ENCODE data around the gene TIMM23B. TPM values are rescaled to one million over a fixed set of nuclear protein-coding genes. Genes with fewer than 3 reads are reported as not detected.
A peak's percentile ranks its signal among the peaks of the same experiment; 100 is the strongest.
"Not testable (repeated sequence)": the region's sequence is repeated elsewhere in the genome, so short reads cannot be mapped to it uniquely, and the experiment has no call there.

Gene TIMM23B
- total and polyA plus RNA-seq, 10 of the 15 experiments (the other 5 are each of a cell fraction or from before 2014, with no cell fraction given), result 5.0 to 30.4 (median 17.7) TPM

GRCh38 chr10:49953122-49953521, 11.3 kb downstream of the TIMM23B start:
- H3K79me2 ChIP-seq (ENCODE audit: control insufficient read depth, insufficient read depth, low read length); CTCF ChIA-PET; in situ Hi-C loops (cut with MboI): not testable (repeated sequence)

GRCh38 chr10:49970331-49970857, 28.5 kb downstream of the TIMM23B start:
- H3K4me1 ChIP-seq (ENCODE audit: control insufficient read depth, insufficient read depth, low read length); DNase-seq (ENCODE audit: low read depth, low spot score); H3K4me2 ChIP-seq (ENCODE audit: control insufficient read depth, insufficient read depth); H3K9me3 ChIP-seq (replicated peaks; ENCODE audit: control insufficient read depth, insufficient read depth, low read length); H4K20me1 ChIP-seq (ENCODE audit: control insufficient read depth, insufficient read depth); H3K79me2 ChIP-seq (ENCODE audit: control insufficient read depth, insufficient read depth, low read length); POLR2A ChIA-PET; SMC1A ChIA-PET (ENCODE audit: uncharacterized antibody, unreplicated experiment); H3K27me3 ChIP-seq (replicated peaks in 1 of 2; ENCODE audit: control insufficient read depth in 2 of 2, insufficient read depth in 2 of 2, low read length in 1 of 2); in situ Hi-C loops (cut with MboI); H2AFZ ChIP-seq (ENCODE audit: control insufficient read depth, low read depth, low read length); CTCF ChIA-PET; ATAC-seq; RAD21 ChIA-PET (ENCODE audit: unreplicated experiment); H3K4me3 ChIP-seq; FAIRE-seq; H3K9ac ChIP-seq (ENCODE audit: control insufficient read depth, insufficient read depth, low read length); H3K27ac ChIP-seq (ENCODE audit: control insufficient read depth, insufficient read depth); intact Hi-C loops (cut with micrococcal nuclease; ENCODE audit: unreplicated experiment); H3K36me3 ChIP-seq (ENCODE audit: control insufficient read depth in 2 of 2, insufficient read depth in 2 of 2, low read length in 1 of 2); BruUV-seq (replicated peaks): not testable (repeated sequence)
- WGBS (ENCODE audit: insufficient coverage, insufficient replicate concordance, low lambda C conversion rate, missing lambda C conversion rate), result 87% methylated on average over 18 of the region's 37 CpGs

More at GRCh38 chr10:49953122-49953521, 11.3 kb downstream of the TIMM23B start:
- TF ChIP-seq CTCF (IDR thresholded peaks at IDR 0.05 in 2 of 3, conservative IDR thresholded peaks at IDR 0.05 in 1 of 3; ENCODE audit: control insufficient read depth in 2 of 3, extremely low read depth in 1 of 3, insufficient read depth in 1 of 3, low read depth in 3 of 3, low read length in 3 of 3), result peak in 1 of 3 experiments; percentile 6; a peak in 1 of 6 replicates
- peak; percentile 60; the same call in 1 of the 2 replicates for TF ChIP-seq PKNOX1 (IDR thresholded peaks at IDR 0.05)
- RAD21 ChIA-PET (ENCODE audit: unreplicated experiment); H3K36me3 ChIP-seq (ENCODE audit: control insufficient read depth in 2 of 2, insufficient read depth in 2 of 2, low read length in 1 of 2); H3K9me3 ChIP-seq (replicated peaks; ENCODE audit: control insufficient read depth, insufficient read depth, low read length); H3K4me3 ChIP-seq; H3K27me3 ChIP-seq (replicated peaks in 1 of 2; ENCODE audit: control insufficient read depth in 2 of 2, insufficient read depth in 2 of 2, low read length in 1 of 2); POLR2A ChIA-PET; DNase-seq (ENCODE audit: low read depth, low spot score); H4K20me1 ChIP-seq (ENCODE audit: control insufficient read depth, insufficient read depth); SMC1A ChIA-PET (ENCODE audit: uncharacterized antibody, unreplicated experiment); H2AFZ ChIP-seq (ENCODE audit: control insufficient read depth, low read depth, low read length); H3K27ac ChIP-seq (ENCODE audit: control insufficient read depth, insufficient read depth); BruUV-seq (replicated peaks); H3K4me2 ChIP-seq (ENCODE audit: control insufficient read depth, insufficient read depth); intact Hi-C loops (cut with micrococcal nuclease; ENCODE audit: unreplicated experiment); H3K4me1 ChIP-seq (ENCODE audit: control insufficient read depth, insufficient read depth, low read length); FAIRE-seq; H3K9ac ChIP-seq (ENCODE audit: control insufficient read depth, insufficient read depth, low read length): not testable (repeated sequence)
- peak; percentile 55 for ATAC-seq
- 55% methylated on average over 2 of the region's 3 CpGs for WGBS (ENCODE audit: insufficient coverage, insufficient replicate concordance, low lambda C conversion rate, missing lambda C conversion rate)

- H4K20me1 ChIP-seq (ENCODE audit: control insufficient read depth, insufficient read depth); in situ Hi-C loops (cut with MboI); BruUV-seq (replicated peaks); H3K36me3 ChIP-seq (ENCODE audit: control insufficient read depth in 2 of 2, insufficient read depth in 2 of 2, low read length in 1 of 2); H3K4me3 ChIP-seq; DNase-seq (ENCODE audit: low read depth, low spot score); H2AFZ ChIP-seq (ENCODE audit: control insufficient read depth, low read depth, low read length); H3K9me3 ChIP-seq (replicated peaks; ENCODE audit: control insufficient read depth, insufficient read depth, low read length); intact Hi-C loops (cut with micrococcal nuclease; ENCODE audit: unreplicated experiment); RAD21 ChIA-PET (ENCODE audit: unreplicated experiment); H3K27me3 ChIP-seq (replicated peaks in 1 of 2; ENCODE audit: control insufficient read depth in 2 of 2, insufficient read depth in 2 of 2, low read length in 1 of 2); H3K9ac ChIP-seq (ENCODE audit: control insufficient read depth, insufficient read depth, low read length); H3K4me1 ChIP-seq (ENCODE audit: control insufficient read depth, insufficient read depth, low read length); SMC1A ChIA-PET (ENCODE audit: uncharacterized antibody, unreplicated experiment); CTCF ChIA-PET; H3K79me2 ChIP-seq (ENCODE audit: control insufficient read depth, insufficient read depth, low read length); H3K4me2 ChIP-seq (ENCODE audit: control insufficient read depth, insufficient read depth); ATAC-seq; H3K27ac ChIP-seq (ENCODE audit: control insufficient read depth, insufficient read depth); POLR2A ChIA-PET; FAIRE-seq: not testable (repeated sequence)
- 76% methylated on average over 2 of the region's 2 CpGs for WGBS (ENCODE audit: insufficient coverage, insufficient replicate concordance, low lambda C conversion rate, missing lambda C conversion rate)
Observed at GRCh38 chr10:49971466-49971865, 29.6 kb downstream of the TIMM23B start.

All from GM12878 (cell line).